AG04449 (cell line): ENCODE results near the gene CRP.

Experiments used
- CTCF ChIA-PET: fragments of 350-600 bp; formaldehyde crosslinking; extraction: SDS; loops from one replicate; lab custom pipeline; 2021; ENCODE audit warnings: antibody characterized with exemption; lab: Yijun Ruan, JAX
- POLR2A ChIA-PET: fragments of 400-600, 350-600 bp; formaldehyde crosslinking; extraction: SDS; loops from one replicate; lab custom pipeline; 2020; ENCODE audit warnings: antibody characterized with exemption, inconsistent platforms; lab: Yijun Ruan, JAX
- DNase-seq: peaks from one replicate; pipeline ENCODE4 v3.0.0-alpha.2; 2010; ENCODE audit warnings: low read depth, low spot score
- H3K4me3 ChIP-seq: 2 replicates; pipeline ENCODE4 v1.5.1; 2011; ENCODE audit warnings: low read depth, mild to moderate bottlenecking, control low read depth, low read length
- TF ChIP-seq, protein P1 (sequence below): IDR thresholded peaks from one replicate; pipeline ENCODE4 v1.5.1; 2011; ENCODE audit warnings: mild to moderate bottlenecking, moderate library complexity, low read length, control low read depth, inconsistent platforms; ENCODE audit not compliant: insufficient read depth; ENCODE audit errors: missing control alignments

Gene CRP

DNA sequence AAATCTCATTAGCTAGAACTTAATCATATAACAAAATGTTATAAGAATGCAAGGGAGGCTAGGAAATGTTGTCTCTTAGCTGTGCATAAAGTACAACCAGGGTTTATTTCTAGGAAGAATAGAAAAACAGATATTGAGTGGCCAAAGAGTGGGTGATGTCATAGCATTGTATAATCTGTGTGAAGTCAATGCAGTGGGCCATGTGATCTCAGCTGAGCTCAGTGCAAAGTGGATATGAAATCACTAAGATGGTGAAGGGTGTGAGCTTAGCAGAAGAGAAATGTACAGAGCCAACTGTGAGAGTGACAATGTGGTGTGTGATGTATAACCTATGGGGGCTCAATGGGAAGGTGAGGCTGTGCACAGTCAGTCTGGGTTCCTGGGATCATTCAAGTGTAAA is 36.6 kb upstream of the CRP start:
- ChIA-PET POLR2A (no interaction called here), CTCF (no interaction called here)
- no peak overlapping the region for H3K4me3 ChIP-seq
- TF ChIP-seq, protein P1, sequence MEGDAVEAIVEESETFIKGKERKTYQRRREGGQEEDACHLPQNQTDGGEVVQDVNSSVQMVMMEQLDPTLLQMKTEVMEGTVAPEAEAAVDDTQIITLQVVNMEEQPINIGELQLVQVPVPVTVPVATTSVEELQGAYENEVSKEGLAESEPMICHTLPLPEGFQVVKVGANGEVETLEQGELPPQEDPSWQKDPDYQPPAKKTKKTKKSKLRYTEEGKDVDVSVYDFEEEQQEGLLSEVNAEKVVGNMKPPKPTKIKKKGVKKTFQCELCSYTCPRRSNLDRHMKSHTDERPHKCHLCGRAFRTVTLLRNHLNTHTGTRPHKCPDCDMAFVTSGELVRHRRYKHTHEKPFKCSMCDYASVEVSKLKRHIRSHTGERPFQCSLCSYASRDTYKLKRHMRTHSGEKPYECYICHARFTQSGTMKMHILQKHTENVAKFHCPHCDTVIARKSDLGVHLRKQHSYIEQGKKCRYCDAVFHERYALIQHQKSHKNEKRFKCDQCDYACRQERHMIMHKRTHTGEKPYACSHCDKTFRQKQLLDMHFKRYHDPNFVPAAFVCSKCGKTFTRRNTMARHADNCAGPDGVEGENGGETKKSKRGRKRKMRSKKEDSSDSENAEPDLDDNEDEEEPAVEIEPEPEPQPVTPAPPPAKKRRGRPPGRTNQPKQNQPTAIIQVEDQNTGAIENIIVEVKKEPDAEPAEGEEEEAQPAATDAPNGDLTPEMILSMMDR: no peak
- DNase-seq: no peak

DNA sequence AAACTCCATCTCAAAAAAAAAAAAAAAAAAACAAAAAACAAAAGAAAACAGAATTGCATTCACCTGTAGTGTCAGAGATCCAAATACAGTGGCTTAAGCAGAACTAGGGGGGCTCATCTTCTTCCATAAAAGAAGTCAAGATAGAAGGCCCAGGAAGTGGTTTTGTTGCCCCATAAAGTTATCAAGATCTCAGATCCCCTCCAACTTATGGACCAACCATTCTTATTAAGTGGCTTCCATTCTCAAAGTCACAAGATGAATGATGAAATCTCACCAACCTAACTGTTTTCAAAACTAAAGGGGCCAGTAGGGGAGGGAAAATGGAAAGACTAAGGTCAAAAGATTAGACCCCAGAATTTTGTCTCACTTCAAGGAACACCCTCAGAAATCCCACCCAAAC is 36.2 kb upstream of the CRP start:
- no peak for DNase-seq
- TF ChIP-seq, protein P1: no peak
- CTCF ChIA-PET: no interaction called here
- POLR2A ChIA-PET: no interaction called here
- no peak overlapping the region for H3K4me3 ChIP-seq

DNA sequence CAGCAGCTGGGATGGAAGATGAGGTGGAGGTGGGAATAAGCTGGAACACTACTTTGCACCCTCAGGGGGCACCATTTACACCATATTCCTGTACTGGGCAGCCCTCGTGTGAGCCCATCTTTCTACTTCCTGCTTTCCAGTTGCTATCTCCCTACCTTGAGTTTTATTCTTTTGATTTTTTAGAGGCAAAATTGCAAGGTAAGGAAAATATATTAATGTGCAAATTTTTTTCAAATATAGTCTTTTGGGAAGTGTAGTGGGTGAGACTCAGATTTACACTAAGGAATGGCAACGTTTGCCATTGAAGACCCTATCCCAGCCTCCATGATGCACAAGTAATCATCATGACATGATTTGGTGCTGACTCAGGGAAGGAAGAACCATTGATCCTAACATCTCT is 35.2 kb upstream of the CRP start:
- POLR2A ChIA-PET: no interaction called here
- no peak for DNase-seq
- H3K4me3 ChIP-seq: no peak overlapping the region
- CTCF ChIA-PET: no interaction called here
- TF ChIP-seq, protein P1: no peak

DNA sequence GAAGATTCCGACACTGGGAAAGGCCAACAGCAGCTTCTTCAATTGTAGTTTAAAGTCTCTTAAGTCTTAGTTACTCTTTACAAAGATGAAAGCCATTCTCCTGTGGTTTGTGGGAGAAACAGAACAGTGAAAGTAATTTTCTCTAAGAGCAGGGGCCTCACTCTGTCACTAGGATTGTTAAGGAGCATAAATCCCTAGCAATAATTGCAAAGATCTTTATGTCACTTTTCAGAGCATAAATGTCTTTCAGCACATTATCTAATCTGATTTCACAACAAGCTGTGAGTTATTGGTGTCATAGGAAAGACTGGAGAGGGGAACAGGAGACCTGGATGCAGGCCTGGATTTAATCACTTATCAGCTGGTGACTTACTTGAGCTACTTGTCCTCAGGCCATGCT is 34.0 kb upstream of the CRP start:
- POLR2A ChIA-PET: no interaction called here
- TF ChIP-seq, protein P1: no peak
- no peak overlapping the region for H3K4me3 ChIP-seq
- no peak for DNase-seq
- CTCF ChIA-PET: no interaction called here

DNA sequence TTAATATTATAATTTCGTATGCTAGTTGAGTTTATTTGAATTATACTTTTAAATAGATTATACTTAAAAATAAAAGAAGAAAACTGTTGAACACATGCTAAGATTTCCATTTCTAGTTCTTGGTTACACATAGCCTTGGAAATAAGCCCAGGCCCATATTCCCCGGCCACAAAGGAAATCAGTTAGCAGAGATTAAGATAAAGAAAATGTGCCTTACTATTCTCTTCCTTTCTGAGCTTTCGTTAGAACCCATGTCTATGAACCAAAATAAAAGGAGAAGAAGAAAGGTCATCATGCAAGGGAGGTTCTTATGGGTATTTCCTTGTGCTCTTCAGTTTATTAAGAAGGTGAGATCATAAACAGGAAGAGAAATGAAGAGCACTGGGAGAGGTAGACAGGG is 32.3 kb upstream of the CRP start:
- TF ChIP-seq, protein P1: no peak
- ChIA-PET CTCF (no interaction called here), POLR2A (no interaction called here)
- no peak overlapping the region for H3K4me3 ChIP-seq
- no peak for DNase-seq

DNA sequence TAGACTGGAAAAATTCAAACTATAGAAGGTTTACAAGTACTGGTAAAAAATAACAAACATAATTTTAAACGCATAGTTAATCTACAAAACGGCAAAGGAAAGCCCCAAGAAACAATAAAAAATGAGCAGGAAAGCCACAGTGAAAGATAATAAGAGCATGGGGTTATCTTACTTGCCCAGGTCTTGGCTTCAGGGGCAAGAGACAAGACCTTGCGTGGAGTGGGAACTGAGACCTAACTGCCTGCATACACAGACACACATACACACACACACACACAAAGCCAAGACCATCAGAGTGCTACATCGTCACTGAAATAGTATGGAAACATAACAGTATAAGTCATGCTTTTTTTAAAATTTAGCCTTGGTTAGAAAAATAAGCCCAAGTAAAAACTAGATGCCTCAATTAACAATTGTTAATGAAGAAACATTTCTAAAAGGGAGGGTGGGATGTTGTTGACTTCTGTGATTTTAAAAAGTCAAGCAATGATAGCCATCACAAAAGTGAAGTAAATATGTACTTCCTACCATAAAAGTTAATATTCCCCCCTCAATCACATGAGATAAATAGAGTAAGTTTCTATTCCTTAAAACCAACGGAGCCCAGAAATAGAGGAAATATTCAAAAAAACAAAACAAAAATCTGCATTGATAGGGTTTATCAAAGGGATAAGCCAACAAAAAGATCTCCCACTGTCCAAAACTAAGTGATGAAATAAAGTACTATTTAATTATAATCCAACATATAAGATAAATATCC is 29.4 kb upstream of the CRP start:
- DNase-seq: no peak
- CTCF ChIA-PET: no interaction called here
- TF ChIP-seq, protein P1: no peak
- H3K4me3 ChIP-seq: no peak overlapping the region
- POLR2A ChIA-PET: no interaction called here
